Left forelimb (tissue), 1 donor: ENCODE data around the gene PLEKHG4.

Source experiments
- DNase-seq: peaks from one replicate; pipeline ENCODE4 v3.0.0-alpha.2; 2018; ENCODE audit warnings: low spot score

The PLEKHG4 gene, protein sequence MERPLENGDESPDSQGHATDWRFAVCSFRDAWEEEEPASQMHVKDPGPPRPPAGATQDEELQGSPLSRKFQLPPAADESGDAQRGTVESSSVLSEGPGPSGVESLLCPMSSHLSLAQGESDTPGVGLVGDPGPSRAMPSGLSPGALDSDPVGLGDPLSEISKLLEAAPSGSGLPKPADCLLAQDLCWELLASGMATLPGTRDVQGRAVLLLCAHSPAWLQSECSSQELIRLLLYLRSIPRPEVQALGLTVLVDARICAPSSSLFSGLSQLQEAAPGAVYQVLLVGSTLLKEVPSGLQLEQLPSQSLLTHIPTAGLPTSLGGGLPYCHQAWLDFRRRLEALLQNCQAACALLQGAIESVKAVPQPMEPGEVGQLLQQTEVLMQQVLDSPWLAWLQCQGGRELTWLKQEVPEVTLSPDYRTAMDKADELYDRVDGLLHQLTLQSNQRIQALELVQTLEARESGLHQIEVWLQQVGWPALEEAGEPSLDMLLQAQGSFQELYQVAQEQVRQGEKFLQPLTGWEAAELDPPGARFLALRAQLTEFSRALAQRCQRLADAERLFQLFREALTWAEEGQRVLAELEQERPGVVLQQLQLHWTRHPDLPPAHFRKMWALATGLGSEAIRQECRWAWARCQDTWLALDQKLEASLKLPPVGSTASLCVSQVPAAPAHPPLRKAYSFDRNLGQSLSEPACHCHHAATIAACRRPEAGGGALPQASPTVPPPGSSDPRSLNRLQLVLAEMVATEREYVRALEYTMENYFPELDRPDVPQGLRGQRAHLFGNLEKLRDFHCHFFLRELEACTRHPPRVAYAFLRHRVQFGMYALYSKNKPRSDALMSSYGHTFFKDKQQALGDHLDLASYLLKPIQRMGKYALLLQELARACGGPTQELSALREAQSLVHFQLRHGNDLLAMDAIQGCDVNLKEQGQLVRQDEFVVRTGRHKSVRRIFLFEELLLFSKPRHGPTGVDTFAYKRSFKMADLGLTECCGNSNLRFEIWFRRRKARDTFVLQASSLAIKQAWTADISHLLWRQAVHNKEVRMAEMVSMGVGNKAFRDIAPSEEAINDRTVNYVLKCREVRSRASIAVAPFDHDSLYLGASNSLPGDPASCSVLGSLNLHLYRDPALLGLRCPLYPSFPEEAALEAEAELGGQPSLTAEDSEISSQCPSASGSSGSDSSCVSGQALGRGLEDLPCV

DNA sequence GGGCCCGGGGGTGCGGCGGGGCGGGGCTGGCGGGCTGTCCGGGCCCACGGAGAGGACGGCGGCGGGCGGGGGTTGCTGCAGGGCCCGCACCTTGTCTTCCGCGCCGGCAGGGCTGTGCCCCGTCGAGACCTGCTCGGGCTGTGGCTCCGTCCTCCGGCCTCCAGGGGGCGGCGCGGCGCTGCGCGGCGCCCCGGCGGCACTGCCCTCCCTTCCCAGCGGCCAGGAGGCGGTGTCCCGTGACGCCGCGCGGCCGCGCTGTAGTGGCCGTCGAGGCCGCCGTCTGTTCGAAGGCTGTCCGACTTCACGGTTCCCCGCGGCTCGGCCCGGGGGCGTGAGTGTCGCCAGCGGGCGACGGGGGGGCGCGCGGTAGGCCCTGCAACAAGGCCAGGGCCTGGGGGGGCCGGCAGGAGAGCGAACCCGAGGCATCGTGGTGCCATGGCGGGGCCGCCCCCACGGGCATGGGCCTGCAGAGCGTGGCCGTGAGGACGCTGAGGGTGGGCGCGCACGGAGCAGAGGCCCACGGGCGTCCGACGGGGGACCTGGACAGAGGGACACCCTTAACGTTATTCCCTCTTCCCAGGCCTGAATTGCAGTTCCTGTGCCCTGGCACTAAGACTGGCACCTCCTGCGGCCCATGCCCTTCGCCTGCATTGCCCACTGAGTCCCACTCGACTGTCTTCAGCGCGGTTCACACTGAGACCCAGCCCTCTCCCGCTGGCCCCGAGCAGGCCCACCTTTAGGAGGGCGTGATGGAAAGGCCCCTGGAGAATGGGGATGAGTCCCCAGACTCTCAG, at the start of gene PLEKHG4:
PLEKHG4 (plus strand) TSS at position 237 of the 794 bp plus-strand sequence; CDS start at position 750, 513 bp downstream.
- peak; percentile 86 for DNase-seq

DNA sequence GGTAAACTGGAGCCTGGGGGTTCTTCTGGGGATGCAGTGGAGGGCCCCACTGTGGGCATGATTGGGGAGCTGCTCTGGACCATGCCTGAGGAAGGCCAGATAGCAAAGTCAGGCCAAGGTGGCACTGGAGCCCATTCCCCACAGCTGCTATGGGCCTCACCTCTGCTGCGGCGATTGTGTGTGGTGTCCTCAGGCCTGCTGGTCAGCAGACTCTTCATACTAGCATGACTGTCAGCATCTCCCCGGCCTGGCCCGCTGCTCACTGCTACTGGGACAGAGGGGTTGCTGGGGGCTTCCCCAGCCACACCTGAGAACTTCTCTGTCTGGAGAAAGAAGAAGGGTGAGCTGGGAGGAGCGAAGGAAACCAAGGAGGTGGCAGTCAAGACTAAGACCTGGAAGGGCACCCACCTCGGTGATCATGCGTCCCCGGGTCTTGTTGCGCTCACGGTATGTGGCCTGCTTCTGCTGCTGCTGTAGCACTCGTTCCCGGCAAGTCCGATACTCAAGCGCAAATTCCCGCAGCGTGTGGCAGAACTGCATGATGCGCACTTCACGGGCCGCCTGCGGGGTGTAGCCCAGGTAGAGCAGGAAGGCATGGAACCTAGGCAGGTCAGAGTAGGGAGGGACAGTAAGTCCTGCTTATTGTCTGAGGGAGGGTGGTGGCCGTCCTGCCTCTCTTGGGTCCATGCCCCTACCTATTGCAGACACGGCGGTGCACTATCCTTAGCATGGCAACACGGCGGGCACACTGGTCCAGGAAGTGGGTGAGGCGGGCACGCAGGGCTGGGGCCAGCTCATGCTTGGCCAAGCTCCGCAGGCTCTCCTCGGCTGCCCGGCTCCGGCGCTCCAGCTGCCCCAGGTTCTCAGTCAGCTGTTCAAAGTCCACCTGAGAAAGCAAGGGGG, 49.2 kb upstream of the PLEKHG4 start:
- peak; percentile 62 for DNase-seq

DNA sequence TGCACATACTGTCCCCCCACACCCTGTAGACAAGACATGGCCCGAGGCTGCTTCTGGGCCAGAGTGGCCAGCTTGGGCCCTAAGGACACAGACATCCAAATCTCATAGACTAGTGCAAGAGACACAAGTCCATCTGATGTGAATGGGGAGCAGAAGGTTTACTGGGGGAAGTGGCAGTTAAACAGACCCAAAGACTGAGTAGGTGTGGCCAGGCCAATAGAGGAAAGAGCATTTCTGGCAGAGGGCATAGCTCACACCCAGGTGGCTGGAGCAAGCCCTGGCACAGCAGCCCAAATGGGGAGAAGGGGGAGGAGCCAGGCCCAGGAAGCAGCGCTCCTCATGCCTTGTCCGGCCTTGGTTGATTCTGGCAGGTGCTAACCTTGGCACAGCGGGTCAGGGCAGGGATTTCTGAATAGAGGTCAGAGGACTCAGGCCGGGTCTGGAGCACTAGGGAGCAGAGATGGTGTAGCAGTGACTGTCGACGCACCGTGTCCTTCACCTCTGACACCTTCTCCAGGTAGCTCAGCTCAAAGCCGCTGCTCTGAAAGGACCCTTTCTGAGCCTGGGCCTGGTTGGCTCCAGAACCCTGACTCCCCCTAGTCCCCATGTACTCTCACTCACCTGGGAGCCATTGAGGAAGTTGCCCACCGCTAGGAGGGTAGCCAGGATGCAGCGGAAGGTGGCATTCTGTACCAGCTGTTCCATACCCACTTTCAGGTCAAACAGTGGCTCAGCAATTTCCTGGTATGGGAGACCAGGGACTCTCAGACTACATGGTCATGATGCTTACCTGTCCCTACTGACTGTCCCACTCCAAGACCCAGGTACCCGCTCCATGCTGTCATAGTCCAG, 48.3 kb upstream of the PLEKHG4 start:
- DNase-seq = no peak

GRCh38 chr16:67233596-67233995, 45.7 kb upstream of the PLEKHG4 start:
- no peak for DNase-seq

GRCh38 chr16:67234180-67234597, 45.1 kb upstream of the PLEKHG4 start:
- peak; percentile 58 for DNase-seq

GRCh38 chr16:67235816-67236562, 43.3 kb upstream of the PLEKHG4 start:
- DNase-seq = peak; percentile 53

DNA sequence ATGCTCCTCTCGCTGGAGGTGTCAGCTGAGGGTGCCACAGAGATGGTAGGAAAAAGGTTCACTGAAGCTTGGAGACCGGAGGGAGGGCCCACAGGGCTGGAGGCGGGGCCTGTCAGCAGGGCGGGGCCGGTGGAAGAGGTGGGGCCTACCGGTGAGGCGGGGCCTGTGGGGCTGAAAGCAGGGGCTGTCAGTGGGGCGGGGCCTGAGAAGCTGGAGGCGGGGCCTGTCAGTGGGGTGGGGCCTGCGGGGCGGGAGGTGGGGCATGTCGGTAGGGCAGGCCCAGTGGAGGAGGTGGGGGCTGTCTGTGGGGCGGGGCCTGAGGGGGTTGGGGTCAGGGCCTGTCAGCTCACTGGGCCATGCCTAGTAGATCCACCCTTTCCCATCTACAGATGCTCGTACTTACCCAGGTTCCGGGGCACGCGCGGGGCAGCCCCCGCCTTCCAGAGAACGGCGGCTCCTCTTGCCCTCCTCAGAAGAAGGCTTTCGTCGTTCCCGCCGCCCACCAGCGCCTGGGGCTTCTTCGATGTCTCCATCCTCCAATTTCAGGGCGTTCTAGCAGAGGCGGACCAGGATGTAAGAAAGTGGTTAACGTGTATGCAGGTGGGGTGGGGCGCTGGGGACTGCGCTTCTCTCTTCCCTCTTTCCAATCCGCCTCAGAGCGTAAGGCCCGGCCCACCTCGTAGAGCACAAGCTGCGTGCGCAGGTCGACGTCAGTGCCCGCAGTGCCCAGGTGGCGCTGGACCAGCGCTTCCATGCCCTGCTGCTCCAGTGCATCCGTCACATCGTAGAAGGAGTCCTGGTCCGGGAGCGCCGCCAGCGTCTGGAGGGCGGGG, 42.6 kb upstream of the PLEKHG4 start:
- DNase-seq = peak; percentile 63

GRCh38 chr16:67237396-67238277, 41.7 kb upstream of the PLEKHG4 start:
- no peak for DNase-seq

GRCh38 chr16:67238278-67238575, 41.1 kb upstream of the PLEKHG4 start:
- DNase-seq = no peak

- DNase-seq = peak; percentile 55
Observed at GRCh38 chr16:67238806-67239470, 40.4 kb upstream of the PLEKHG4 start.

DNA sequence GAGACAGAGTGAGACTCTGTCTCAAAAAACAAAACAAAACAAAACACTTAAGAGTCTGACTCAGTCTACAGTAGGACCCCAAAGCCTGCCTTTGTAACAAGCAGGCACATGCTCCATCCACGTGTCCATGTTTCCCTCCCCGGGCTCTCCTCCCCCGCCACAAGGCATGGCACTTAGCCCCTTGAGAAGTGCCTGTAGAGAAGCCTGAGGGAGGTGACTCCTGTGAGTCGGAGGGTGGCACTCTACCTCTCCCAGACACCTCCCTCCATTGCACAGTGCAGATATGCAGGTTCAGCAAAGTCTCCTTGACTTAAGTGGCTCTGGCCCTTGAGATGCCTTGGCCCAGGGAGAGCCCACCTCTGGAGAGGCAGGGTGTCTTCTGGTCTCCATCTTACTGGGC, 38.8 kb upstream of the PLEKHG4 start:
- DNase-seq = no peak

GRCh38 chr16:67241008-67241900, 38.1 kb upstream of the PLEKHG4 start:
- DNase-seq = no peak

DNA sequence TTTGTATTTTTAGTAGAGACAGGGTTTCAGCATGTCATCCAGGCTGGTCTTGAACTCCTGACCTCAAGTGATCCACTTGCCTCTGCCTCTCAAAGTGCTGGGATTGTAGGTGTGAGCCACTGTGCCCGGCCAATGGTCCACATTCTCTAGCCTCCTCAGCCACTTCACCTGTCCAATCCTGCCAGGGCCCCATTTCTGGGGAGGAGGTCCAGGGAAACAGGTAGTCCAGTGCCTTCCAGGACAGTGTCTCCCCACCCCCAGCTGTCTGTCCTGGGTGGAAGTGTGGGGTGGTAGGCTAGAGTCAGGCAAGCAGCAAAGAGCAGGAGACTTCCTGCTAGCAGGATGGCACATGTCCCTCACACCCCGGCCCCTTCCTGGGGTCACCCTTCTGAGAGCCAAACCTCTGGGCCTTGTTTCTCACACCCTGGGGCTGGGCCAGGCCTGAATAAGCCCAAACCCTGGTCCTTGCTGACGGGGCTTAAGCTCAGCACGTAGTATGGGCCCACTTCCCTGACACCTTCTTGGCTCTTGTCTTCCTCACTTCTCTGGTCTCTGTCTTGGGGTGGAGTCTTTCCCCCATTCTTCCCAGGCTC, 37.1 kb upstream of the PLEKHG4 start:
- peak; percentile 55 for DNase-seq

DNA sequence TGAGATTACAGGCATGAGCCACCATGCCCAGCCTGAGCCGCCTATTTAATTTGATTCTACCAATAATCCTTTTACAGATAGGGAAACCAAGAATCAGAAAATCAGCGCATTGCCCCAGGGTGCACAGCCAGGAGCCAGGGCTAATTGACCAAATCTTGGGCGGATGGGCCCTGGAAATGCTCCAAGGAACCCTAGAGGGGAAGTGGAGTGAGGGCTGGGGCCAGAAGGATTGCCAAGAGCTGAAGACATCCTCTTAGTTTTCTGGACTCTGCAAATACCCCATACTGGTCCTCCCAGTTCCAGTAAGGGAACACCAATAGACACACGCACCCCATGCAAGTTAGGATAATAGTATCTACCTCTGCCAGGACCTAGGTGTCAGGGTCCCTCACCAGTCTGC, 35.9 kb upstream of the PLEKHG4 start:
- DNase-seq = no peak
